Measurements from ENCODE around the gene ACKR1. TPM values are rescaled to one million over a fixed set of nuclear protein-coding genes. Genes with fewer than 3 reads are reported as not detected.

The ACKR1 gene, protein sequence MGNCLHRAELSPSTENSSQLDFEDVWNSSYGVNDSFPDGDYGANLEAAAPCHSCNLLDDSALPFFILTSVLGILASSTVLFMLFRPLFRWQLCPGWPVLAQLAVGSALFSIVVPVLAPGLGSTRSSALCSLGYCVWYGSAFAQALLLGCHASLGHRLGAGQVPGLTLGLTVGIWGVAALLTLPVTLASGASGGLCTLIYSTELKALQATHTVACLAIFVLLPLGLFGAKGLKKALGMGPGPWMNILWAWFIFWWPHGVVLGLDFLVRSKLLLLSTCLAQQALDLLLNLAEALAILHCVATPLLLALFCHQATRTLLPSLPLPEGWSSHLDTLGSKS
- total RNA-seq: not detected in 2 replicates
- not detected in 2 replicates for polyA plus RNA-seq
- not detected in 2 replicates for polyA plus RNA-seq (2012)
- not detected in 2 replicates for polyA minus RNA-seq (ENCODE audit: low replicate concordance)

DNA sequence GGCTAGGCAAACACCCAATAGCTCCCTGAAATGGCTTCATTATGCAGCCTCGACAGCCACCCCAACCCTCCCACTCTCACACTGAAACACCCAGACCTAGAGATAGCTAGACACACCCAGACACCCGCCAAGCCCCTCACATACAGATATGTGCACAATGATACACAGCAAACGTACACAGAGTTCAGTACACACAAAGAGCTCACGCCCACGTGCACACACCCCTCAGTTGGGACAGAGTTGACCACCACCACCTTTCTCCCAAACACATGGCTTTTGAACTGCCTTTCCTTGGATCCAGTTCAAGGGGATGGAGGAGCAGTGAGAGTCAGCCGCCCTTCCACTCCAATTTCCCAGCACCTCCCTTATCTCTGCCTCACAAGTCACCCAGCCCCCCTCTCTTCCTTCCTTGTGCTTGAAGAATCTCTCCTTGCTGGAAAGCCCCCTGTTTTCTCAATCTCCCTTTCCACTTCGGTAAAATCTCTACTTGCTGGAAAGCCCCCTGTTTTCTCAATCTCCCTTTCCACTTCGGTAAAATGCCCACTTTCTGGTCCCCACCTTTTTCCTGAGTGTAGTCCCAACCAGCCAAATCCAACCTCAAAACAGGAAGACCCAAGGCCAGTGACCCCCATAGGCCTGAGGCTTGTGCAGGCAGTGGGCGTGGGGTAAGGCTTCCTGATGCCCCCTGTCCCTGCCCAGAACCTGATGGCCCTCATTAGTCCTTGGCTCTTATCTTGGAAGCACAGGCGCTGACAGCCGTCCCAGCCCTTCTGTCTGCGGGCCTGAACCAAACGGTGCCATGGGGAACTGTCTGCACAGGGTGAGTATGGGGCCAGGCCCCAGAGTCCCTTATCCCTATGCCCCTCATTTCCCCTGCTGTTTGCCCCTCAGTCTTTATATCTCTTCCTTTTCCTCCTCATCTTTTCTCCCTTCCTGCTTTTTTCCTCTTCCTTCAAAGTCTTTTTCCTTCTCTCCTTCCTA is at the start of gene ACKR1:
TSS of gene ACKR1 (plus strand) at position 715 of the 981 bp plus-strand sequence. CDS start at position 800, 85 bp downstream.
- no peak within 1 kb of the TSS for H3K9ac ChIP-seq (ENCODE audit: insufficient read depth, low read length)
- no peaks in the 10 kb centered on the region for H3K36me3 ChIP-seq (ENCODE audit: control insufficient read depth, insufficient read depth, low read length)
- no peaks in the 10 kb centered on the region for H3K9me3 ChIP-seq (ENCODE audit: control insufficient read depth, insufficient read depth, low read depth, low read length)
- H3K4me1 ChIP-seq (ENCODE audit: control insufficient read depth, extremely low read depth, insufficient read depth, low read length): no peaks in the 10 kb centered on the region
- H3K4me3 ChIP-seq (replicated peaks in 1 of 4; ENCODE audit: control extremely low read depth in 1 of 4, insufficient read depth in 1 of 4, low read depth in 3 of 4, low read length in 4 of 4): no peak within 1 kb of the TSS
- H3K79me2 ChIP-seq (ENCODE audit: control insufficient read depth, insufficient read depth, low read length): no peaks in the 10 kb centered on the region
- no peak within 1 kb of the TSS for H3K27ac ChIP-seq (ENCODE audit: insufficient read depth, low read length)
- TF ChIP-seq, protein P1, sequence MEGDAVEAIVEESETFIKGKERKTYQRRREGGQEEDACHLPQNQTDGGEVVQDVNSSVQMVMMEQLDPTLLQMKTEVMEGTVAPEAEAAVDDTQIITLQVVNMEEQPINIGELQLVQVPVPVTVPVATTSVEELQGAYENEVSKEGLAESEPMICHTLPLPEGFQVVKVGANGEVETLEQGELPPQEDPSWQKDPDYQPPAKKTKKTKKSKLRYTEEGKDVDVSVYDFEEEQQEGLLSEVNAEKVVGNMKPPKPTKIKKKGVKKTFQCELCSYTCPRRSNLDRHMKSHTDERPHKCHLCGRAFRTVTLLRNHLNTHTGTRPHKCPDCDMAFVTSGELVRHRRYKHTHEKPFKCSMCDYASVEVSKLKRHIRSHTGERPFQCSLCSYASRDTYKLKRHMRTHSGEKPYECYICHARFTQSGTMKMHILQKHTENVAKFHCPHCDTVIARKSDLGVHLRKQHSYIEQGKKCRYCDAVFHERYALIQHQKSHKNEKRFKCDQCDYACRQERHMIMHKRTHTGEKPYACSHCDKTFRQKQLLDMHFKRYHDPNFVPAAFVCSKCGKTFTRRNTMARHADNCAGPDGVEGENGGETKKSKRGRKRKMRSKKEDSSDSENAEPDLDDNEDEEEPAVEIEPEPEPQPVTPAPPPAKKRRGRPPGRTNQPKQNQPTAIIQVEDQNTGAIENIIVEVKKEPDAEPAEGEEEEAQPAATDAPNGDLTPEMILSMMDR (conservative IDR thresholded peaks at IDR 0.05 in 1 of 2, IDR thresholded peaks at IDR 0.05 in 1 of 2; ENCODE audit: low read depth in 1 of 2, low read length in 2 of 2): no peak
- TF ChIP-seq EZH2 (IDR thresholded peaks at IDR 0.05; ENCODE audit: low read length, missing control alignments): no peak
- H3K27me3 ChIP-seq (ENCODE audit: control insufficient read depth, insufficient read depth, low read length): peaks cover 2% of the 10 kb centered on the region
- H3K4me2 ChIP-seq (ENCODE audit: extremely low read depth, insufficient read depth, low read length): no peak within 1 kb of the TSS
- H2AFZ ChIP-seq (ENCODE audit: low read length): no peak within 1 kb of the TSS
- H4K20me1 ChIP-seq (ENCODE audit: control insufficient read depth, extremely low read depth, insufficient read depth, low read length): peaks cover 2% of the 10 kb centered on the region
- no peak for DNase-seq (ENCODE audit: low read depth in 2 of 2)

DNA sequence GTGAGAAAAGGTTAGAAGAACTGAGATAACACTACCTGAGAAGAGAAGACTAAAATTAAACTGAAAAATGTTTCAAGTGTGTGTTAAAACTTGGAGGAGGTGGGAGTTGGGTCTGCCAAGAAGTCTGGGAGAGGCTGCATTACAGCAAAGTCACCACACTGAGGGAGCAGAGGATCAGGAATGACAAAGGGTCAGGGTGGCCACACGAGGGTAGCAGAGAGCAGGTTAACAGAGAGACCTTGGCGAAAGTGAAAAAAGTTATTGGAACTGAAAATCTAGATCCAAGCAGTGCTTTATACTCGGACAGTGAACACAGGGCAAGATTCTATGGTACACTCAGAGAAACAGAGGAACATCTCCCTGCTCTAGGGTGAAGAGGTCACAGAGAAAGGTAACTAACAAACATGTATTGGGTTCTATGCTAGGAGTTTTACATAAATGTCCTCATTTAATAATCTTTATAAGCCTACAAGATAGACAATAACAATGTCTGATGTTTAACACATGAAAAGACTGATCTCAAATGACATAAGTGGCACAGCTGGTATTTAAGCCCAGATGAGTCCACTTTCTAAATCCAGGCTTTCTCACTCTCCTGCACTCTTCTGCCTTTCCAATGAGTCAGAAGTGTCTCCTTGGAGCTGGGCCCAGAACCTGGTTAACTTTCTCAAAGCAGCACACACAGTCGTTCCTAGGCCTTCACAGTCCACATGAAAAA is 43.5 kb upstream of the ACKR1 start:
- Histone ChIP-seq H3K79me2 (ENCODE audit: control insufficient read depth, insufficient read depth, low read length) (no peaks in the 10 kb centered on the region), H3K27ac (ENCODE audit: insufficient read depth, low read length) (no peak overlapping the region), H3K4me3 (replicated peaks in 1 of 4; ENCODE audit: control extremely low read depth in 1 of 4, insufficient read depth in 1 of 4, low read depth in 3 of 4, low read length in 4 of 4) (peak overlapping the region in 1 of 4 experiments; percentile 30), H3K9ac (ENCODE audit: insufficient read depth, low read length) (no peak overlapping the region), H4K20me1 (ENCODE audit: control insufficient read depth, extremely low read depth, insufficient read depth, low read length) (no peaks in the 10 kb centered on the region), H3K4me2 (ENCODE audit: extremely low read depth, insufficient read depth, low read length) (peak overlapping the region; percentile 89), H2AFZ (ENCODE audit: low read length) (no peak overlapping the region), H3K36me3 (ENCODE audit: control insufficient read depth, insufficient read depth, low read length) (no peaks in the 10 kb centered on the region), H3K9me3 (ENCODE audit: control insufficient read depth, insufficient read depth, low read depth, low read length) (no peaks in the 10 kb centered on the region), H3K27me3 (ENCODE audit: control insufficient read depth, insufficient read depth, low read length) (no peaks in the 10 kb centered on the region), H3K4me1 (ENCODE audit: control insufficient read depth, extremely low read depth, insufficient read depth, low read length) (peaks cover 5% of the 10 kb centered on the region)
- peak; percentile 81 to 90 for DNase-seq (ENCODE audit: low read depth in 2 of 2)
- no peak for TF ChIP-seq EZH2 (IDR thresholded peaks at IDR 0.05; ENCODE audit: low read length, missing control alignments)
- TF ChIP-seq, protein P1 (conservative IDR thresholded peaks at IDR 0.05 in 1 of 2, IDR thresholded peaks at IDR 0.05 in 1 of 2; ENCODE audit: low read depth in 1 of 2, low read length in 2 of 2): peak; percentile 100

Measured in fibroblast of lung (primary cell).